Spleen (tissue), 7 donors: ENCODE data around the gene MAL.

Experiments used
- CTCF ChIP-seq, 11 experiments: fragments of 200-600 bp in 7 of 11; fragments of 450-650 bp in 4 of 11; sonication (generic) in 4 of 11; IDR thresholded peaks in 8 of 11; conservative IDR thresholded peaks in 3 of 11; 1 replicate in 7 of 11; 2 replicates in 4 of 11; pipeline versions ENCODE4 v1.4.0 to v1.8.0; 2016 to 2021; ENCODE audit warnings: antibody characterized with exemption in 11 of 11, inconsistent platforms in 4 of 11, mild to moderate bottlenecking in 1 of 11
- POLR2A ChIP-seq, 3 donors: fragments of 450-650 bp; IDR thresholded peaks; one replicate each; pipeline ENCODE4 v1.5.1; 2017; ENCODE audit warnings: antibody characterized with exemption in 3 of 3, mild to moderate bottlenecking in 1 of 3
- POLR2AphosphoS5 ChIP-seq, 3 donors: sonication (generic); formaldehyde crosslinking; IDR thresholded peaks; one replicate each; pipeline ENCODE4 v1.5.1; 2017; ENCODE audit warnings: antibody characterized with exemption in 3 of 3
- donor health status: DM: no; HTN: no; CAD: no; lungs with moderate emphysema.
- donor health status: DM: no; HTN: no; CAD: no.
- donor health status: DM: no; HTN: no; CAD: no.

DNA sequence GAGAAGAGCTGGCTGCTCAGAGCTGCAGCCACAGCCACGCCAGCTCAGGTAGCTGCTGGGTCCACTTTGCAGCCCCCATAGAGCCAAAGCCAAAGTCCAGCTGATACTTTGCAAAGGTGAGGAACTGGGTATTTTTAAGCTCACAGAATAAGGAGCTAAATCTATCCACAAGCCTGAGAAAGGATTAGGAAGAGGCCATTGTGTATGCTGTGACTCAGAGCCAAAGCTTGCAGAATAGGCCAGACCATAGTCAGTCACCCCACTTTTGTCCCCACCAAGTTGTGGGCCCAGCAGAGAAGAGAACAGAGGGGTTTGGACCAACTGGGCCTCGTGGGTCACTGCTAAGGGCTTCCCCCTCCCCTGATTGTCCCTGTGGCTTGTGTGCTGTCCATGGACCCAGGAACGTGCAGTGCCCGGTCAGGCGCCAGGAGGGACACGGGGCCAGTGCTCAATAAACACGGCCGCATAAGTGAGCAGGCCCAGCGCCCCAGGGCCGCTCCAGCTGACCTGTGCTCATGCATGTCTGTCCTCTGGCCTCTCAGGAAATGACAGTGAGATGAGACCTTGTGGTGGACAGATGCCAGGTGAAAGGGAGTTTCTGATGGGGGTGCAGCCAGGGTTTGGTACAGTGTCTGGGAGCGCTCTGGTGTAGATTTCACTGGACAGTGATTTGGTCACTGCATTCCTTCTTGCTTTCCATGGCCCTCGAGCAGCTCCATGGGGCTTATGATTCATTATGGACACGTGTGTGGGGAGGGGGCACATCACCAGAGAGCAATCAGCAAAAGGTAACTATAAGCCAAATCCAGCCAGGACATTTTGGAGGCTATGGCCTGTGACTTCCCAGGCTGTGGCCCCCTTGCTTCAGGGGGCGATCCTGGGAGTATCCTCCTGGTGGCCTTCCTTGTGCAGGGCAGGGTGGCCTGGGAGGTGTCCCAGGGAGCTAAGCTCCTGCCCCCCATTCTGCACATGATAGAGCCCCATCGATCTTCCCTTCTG, 31.3 kb downstream of the MAL start:
- TF ChIP-seq CTCF (IDR thresholded peaks at IDR 0.05 in 8 of 11, conservative IDR thresholded peaks at IDR 0.05 in 3 of 11): no peak
- TF ChIP-seq POLR2A (IDR thresholded peaks at IDR 0.05): no peak
- TF ChIP-seq POLR2AphosphoS5 (IDR thresholded peaks at IDR 0.05): no peak
